Measurements from ENCODE around the gene TSNAXIP1. TPM values are rescaled to one million over a fixed set of nuclear protein-coding genes. Genes with fewer than 3 reads are reported as not detected.
A peak's percentile ranks its signal among the peaks of the same experiment; 100 is the strongest.

TSNAXIP1 gene
- total and polyA plus RNA-seq, 9 of the 15 experiments (the other 6 are each of a cell fraction or from before 2014, with no cell fraction given), result 0.03 to 0.24 (median 0.11) TPM; not detected in 4

- TF ChIP-seq IRF1 (CRISPR knock-in tag; IDR thresholded peaks at IDR 0.05; ENCODE audit: borderline replicate concordance) (no peak), ATF3 (IDR thresholded peaks at IDR 0.05) (no peak), ATF3 (CRISPR knock-in tag; conservative IDR thresholded peaks at IDR 0.05) (no peak), FOXJ2 (tag; IDR thresholded peaks at IDR 0.05) (no peak), HBP1 (CRISPR knock-in tag; IDR thresholded peaks at IDR 0.05) (peak; percentile 81; the same call in 1 of the 2 replicates), ZNF444 (CRISPR knock-in tag; IDR thresholded peaks at IDR 0.05) (no peak), ZNF398 (CRISPR knock-in tag; IDR thresholded peaks at IDR 0.05) (no peak), SAFB2 (IDR thresholded peaks at IDR 0.05; ENCODE audit: borderline replicate concordance, low read depth, low read length, severe bottlenecking) (no peak), ZNF766 (CRISPR knock-in tag; conservative IDR thresholded peaks at IDR 0.05) (0 out of 2 replicates have a peak, but pooled peaks have one; percentile 59), TCF15 (CRISPR knock-in tag; IDR thresholded peaks at IDR 0.05) (0 out of 2 replicates have a peak, but pooled peaks have one; percentile 20), PHF20 (IDR thresholded peaks at IDR 0.05; ENCODE audit: partially characterized antibody) (peak; percentile 90), JUN (IDR thresholded peaks at IDR 0.05; ENCODE audit: borderline replicate concordance, low read depth, low read length) (no peak), JUN (CRISPR knock-in tag; IDR thresholded peaks at IDR 0.05; ENCODE audit: borderline replicate concordance) (0 out of 2 replicates have a peak, but pooled peaks have one; percentile 81), ETV5 (CRISPR knock-in tag; IDR thresholded peaks at IDR 0.05; ENCODE audit: low read depth) (peak; percentile 93), SP2 (IDR thresholded peaks at IDR 0.05; ENCODE audit: extremely low read depth, low read depth, low read length, poor library complexity, severe bottlenecking) (no peak), SRSF3 (IDR thresholded peaks at IDR 0.05; ENCODE audit: insufficient read depth, low read length) (0 out of 2 replicates have a peak, but pooled peaks have one; percentile 27), STAG1 (CRISPR knock-in tag; IDR thresholded peaks at IDR 0.05; ENCODE audit: borderline replicate concordance) (peak; percentile 55), RBM15 (IDR thresholded peaks at IDR 0.05; ENCODE audit: insufficient read depth, low read length) (no peak), DNMT1 (IDR thresholded peaks at IDR 0.05) (no peak), MCM3 (IDR thresholded peaks at IDR 0.05) (no peak), EHMT2 (IDR thresholded peaks at IDR 0.05) (no peak)
Observed at GRCh38 chr16:67872631-67873434, 66.1 kb downstream of the TSNAXIP1 start, which contains the start of gene EDC4 (continued).

All from K562 (cell line).